Mucosa of stomach (tissue), 1 donor: ENCODE measurements around the gene CD9.

Experiments
- H3K27me3 ChIP-seq: one replicate; pipeline ENCODE4 v1.7.0; 2013; ENCODE audit warnings: mild to moderate bottlenecking, low read length; ENCODE audit not compliant: control insufficient read depth, insufficient read depth
- H3K36me3 ChIP-seq: one replicate; pipeline ENCODE4 v1.7.0; 2013; ENCODE audit warnings: low read length; ENCODE audit not compliant: control insufficient read depth, insufficient read depth
- H3K4me1 ChIP-seq: one replicate; pipeline ENCODE4 v1.7.0; 2013; ENCODE audit warnings: mild to moderate bottlenecking, low read length; ENCODE audit not compliant: control insufficient read depth, insufficient read depth
- H3K4me3 ChIP-seq: one replicate; pipeline ENCODE4 v1.7.0; 2013; ENCODE audit warnings: low read length
- H3K9ac ChIP-seq: one replicate; pipeline ENCODE4 v1.7.0; 2013; ENCODE audit warnings: mild to moderate bottlenecking, low read length, moderate library complexity
- H3K9me3 ChIP-seq: one replicate; pipeline ENCODE4 v1.7.0; 2013; ENCODE audit warnings: mild to moderate bottlenecking, low read length, moderate library complexity; ENCODE audit not compliant: control insufficient read depth
- donor health status: Pancreatic carcinoma.

CD9 gene

DNA sequence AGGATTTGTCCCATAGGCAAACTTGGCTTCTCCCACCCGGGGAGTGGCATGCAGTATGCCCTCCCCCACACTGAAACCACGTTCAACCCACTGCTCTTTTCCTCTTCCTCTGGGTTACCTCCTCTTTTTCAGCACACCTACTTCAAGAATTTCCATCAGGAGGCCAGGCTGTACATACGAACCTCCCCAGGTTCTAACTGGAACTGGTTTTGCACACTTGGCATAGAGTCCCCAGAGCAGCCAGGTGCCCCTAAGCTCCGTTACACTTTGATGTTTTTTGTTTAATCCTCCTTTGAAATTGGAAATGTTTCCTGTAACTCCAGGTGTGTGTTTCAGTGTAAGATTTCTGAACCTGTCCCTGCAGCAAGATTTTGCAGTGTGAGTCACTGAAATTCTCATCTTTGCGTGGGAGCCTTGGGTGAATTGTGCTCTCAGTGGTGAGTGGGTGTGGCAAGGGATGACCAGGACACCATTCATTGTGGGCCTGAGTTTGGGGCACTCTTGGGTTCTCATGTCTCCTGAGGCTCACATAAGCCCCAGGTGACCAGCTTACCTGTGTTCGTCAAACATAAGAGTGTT, 18.2 kb downstream of the CD9 start:
- no peak overlapping the region for H3K9ac ChIP-seq
- no peaks in the 10 kb centered on the region for H3K36me3 ChIP-seq
- H3K4me3 ChIP-seq, result no peak overlapping the region
- H3K27me3 ChIP-seq, result no peaks in the 10 kb centered on the region
- peaks cover 70% of the 10 kb centered on the region for H3K4me1 ChIP-seq
- no peaks in the 10 kb centered on the region for H3K9me3 ChIP-seq

DNA sequence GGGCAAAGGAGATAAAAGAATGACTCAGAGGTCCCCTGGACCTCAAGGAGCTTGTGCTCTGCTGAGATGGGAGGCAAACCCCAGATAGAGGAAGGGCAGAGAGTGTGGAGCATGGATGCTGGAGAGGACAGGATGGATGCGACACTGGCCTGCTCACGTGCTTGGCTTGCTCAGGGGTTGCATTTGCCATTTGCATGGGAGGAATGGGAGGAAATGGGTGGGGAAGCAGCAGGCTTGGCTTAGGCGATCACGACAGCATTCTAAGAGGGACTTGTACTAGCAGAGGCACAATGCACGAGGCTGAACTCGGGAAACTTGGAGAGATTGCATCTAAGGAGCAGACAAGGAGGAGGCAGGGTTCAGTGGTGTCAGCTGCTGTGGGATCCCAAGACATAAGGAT, 19.8 kb downstream of the CD9 start:
- Histone ChIP-seq H3K9ac (no peak overlapping the region), H3K27me3 (no peaks in the 10 kb centered on the region), H3K9me3 (no peaks in the 10 kb centered on the region), H3K36me3 (no peaks in the 10 kb centered on the region), H3K4me3 (no peak overlapping the region), H3K4me1 (peaks cover 77% of the 10 kb centered on the region)

DNA sequence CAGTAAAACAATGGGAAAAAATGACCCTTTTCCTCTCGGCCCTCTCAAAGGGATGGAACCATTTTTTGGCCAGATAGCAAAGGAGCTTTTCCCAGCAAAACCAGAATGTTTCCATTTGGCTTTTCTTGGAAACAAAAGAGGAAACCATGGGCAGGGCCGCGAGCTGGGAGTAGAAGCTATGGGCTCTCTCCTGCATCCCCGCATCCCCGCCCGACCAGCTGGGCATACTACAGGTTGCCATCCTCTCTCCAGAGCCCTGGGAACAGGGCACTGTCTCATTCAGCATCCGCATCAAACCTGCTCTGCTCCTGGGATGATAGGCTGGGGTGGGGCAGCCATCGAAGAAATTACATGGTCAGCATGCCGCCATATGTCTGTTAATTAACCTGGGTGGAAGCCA, 20.9 kb downstream of the CD9 start:
- Histone ChIP-seq H3K9ac (no peak overlapping the region), H3K27me3 (no peaks in the 10 kb centered on the region), H3K36me3 (no peaks in the 10 kb centered on the region), H3K4me3 (no peak overlapping the region), H3K4me1 (peaks cover 76% of the 10 kb centered on the region), H3K9me3 (no peaks in the 10 kb centered on the region)

- peaks cover 74% of the 10 kb centered on the region for H3K4me1 ChIP-seq
- peak overlapping the region; percentile 1 for H3K9ac ChIP-seq
- H3K9me3 ChIP-seq, result no peaks in the 10 kb centered on the region
- no peaks in the 10 kb centered on the region for H3K27me3 ChIP-seq
- no peak overlapping the region for H3K4me3 ChIP-seq
- no peaks in the 10 kb centered on the region for H3K36me3 ChIP-seq
Observed at GRCh38 chr12:6222078-6222654, 22.0 kb downstream of the CD9 start.

GRCh38 chr12:6223545-6223944, 23.3 kb downstream of the CD9 start:
- H3K27me3 ChIP-seq, result no peaks in the 10 kb centered on the region
- no peaks in the 10 kb centered on the region for H3K9me3 ChIP-seq
- H3K9ac ChIP-seq, result no peak overlapping the region
- H3K4me1 ChIP-seq, result peaks cover 75% of the 10 kb centered on the region
- H3K36me3 ChIP-seq, result peaks cover 4% of the 10 kb centered on the region
- H3K4me3 ChIP-seq, result no peak overlapping the region

- Histone ChIP-seq H3K4me1 (peaks cover 83% of the 10 kb centered on the region), H3K9ac (no peak overlapping the region), H3K9me3 (no peaks in the 10 kb centered on the region), H3K27me3 (no peaks in the 10 kb centered on the region), H3K36me3 (peaks cover 4% of the 10 kb centered on the region), H3K4me3 (no peak overlapping the region)
Observed at GRCh38 chr12:6224550-6224949, 24.4 kb downstream of the CD9 start.

- Histone ChIP-seq H3K4me3 (no peak overlapping the region), H3K4me1 (peaks cover 89% of the 10 kb centered on the region), H3K9ac (peak overlapping the region; percentile 31), H3K9me3 (no peaks in the 10 kb centered on the region), H3K27me3 (no peaks in the 10 kb centered on the region), H3K36me3 (peaks cover 4% of the 10 kb centered on the region)
Observed at GRCh38 chr12:6225630-6226001, 25.4 kb downstream of the CD9 start.

GRCh38 chr12:6226002-6226678, 25.9 kb downstream of the CD9 start:
- Histone ChIP-seq H3K4me3 (no peak overlapping the region), H3K4me1 (peaks cover 89% of the 10 kb centered on the region), H3K9ac (peak overlapping the region; percentile 31), H3K36me3 (peaks cover 4% of the 10 kb centered on the region), H3K9me3 (no peaks in the 10 kb centered on the region), H3K27me3 (no peaks in the 10 kb centered on the region)

- H3K4me1 ChIP-seq, result peaks cover 89% of the 10 kb centered on the region
- no peaks in the 10 kb centered on the region for H3K9me3 ChIP-seq
- H3K4me3 ChIP-seq, result no peak overlapping the region
- peak overlapping the region; percentile 31 for H3K9ac ChIP-seq
- H3K36me3 ChIP-seq, result peaks cover 4% of the 10 kb centered on the region
- H3K27me3 ChIP-seq, result no peaks in the 10 kb centered on the region
Observed at GRCh38 chr12:6226679-6227051, 26.5 kb downstream of the CD9 start.

DNA sequence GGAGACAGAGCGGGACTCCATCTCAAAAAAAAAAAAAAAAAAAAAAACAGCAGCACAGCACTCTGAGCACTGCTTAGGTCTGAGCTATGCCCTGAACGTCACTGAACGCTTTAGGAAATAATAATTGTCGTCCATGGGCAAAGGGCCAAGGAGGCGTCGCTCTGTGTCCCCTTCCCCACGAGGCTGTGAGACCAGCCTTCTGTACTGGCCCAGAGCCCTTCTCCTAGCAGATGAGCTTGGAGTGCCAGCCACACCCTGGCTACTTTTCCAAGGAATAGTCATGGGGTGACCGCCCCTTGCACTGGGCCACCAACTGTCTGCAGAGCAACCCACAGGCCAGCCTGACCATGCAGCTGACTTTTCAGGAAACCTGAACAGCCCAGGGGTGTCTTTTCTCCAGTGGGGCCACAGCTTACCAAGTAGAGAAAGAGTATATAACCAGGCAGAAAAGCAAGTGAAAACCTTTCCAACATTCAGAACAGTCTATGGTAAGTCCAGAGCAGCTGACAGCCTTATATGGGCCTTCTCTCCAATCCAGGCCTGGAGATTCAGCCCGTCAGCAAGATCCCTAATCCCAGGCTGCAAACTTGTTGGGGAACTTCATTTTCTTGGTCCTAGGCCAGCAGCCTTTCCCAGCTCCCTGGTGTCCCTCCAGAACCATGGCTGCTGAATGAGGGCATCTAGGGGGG, 28.5 kb downstream of the CD9 start:
- no peaks in the 10 kb centered on the region for H3K9me3 ChIP-seq
- peaks cover 97% of the 10 kb centered on the region for H3K4me1 ChIP-seq
- peak overlapping the region; percentile 61 for H3K9ac ChIP-seq
- H3K36me3 ChIP-seq, result peaks cover 9% of the 10 kb centered on the region
- no peak overlapping the region for H3K4me3 ChIP-seq
- no peaks in the 10 kb centered on the region for H3K27me3 ChIP-seq

- Histone ChIP-seq H3K36me3 (peaks cover 9% of the 10 kb centered on the region), H3K27me3 (no peaks in the 10 kb centered on the region), H3K9me3 (no peaks in the 10 kb centered on the region), H3K9ac (peak overlapping the region; percentile 61), H3K4me1 (peaks cover 94% of the 10 kb centered on the region), H3K4me3 (no peak overlapping the region)
Observed at GRCh38 chr12:6229224-6230218, 29.3 kb downstream of the CD9 start.
